ENCODE data around the gene NWD2. TPM values are rescaled to one million over a fixed set of nuclear protein-coding genes. Genes with fewer than 3 reads are reported as not detected.

Gene NWD2
- total RNA-seq, 4 donors from 2014 or later = 0.22 TPM; not detected in 3

GRCh38 chr4:37469286-37469685 is 224.7 kb downstream of the NWD2 start:
- no peak for DNase-seq
- Histone ChIP-seq H3K9me3 (no peaks in the 10 kb centered on the region), H3K36me3 (no peaks in the 10 kb centered on the region), H3K4me3 (no peak overlapping the region), H3K27ac (no peak overlapping the region), H3K27me3 (peaks cover 0 to 24% (median 0%) of the 10 kb centered on the region in 4 donors), H3K4me1 (no peaks in the 10 kb centered on the region)
- no peak for TF ChIP-seq CTCF (IDR thresholded peaks at IDR 0.05)
- TF ChIP-seq POLR2A (IDR thresholded peaks at IDR 0.05) = no peak
- intact Hi-C loops (cut with DNase I) = no loop called here
- WGBS, 2 donors = 89 to 91% methylated on average over 2 of the region's 2 CpGs

GRCh38 chr4:37470245-37470644 is 225.7 kb downstream of the NWD2 start:
- Histone ChIP-seq H3K27me3 (peaks cover 0 to 28% (median 0%) of the 10 kb centered on the region in 4 donors), H3K27ac (no peak overlapping the region), H3K4me3 (no peak overlapping the region), H3K9me3 (no peaks in the 10 kb centered on the region), H3K4me1 (no peaks in the 10 kb centered on the region), H3K36me3 (no peaks in the 10 kb centered on the region)
- TF ChIP-seq POLR2A (IDR thresholded peaks at IDR 0.05) (no peak), CTCF (IDR thresholded peaks at IDR 0.05) (no peak)
- intact Hi-C loops (cut with DNase I) = no loop called here
- WGBS, 2 donors = 53 to 55% methylated on average over 1 of the region's 1 CpG
- no peak for DNase-seq

DNA sequence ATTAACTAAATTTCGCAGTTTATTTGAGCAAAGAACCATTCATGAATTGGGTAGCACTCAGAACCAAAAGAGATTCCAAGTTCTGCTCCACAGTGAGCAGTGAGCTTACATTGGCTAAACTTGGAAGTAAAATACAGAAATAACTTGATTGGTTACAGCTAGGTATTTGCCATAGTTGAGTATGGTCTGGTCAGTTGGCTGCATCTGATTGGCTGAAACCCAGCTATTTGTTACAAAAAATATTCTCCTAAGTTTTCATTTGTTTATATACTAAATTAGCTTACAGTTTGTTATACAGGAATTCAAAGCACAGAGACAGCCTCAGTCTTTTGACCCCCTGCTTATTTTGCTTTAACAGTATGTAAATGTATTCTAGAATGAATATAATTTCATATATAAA is 226.6 kb downstream of the NWD2 start:
- intact Hi-C loops (cut with DNase I) = no loop called here
- no peaks in the 10 kb centered on the region for H3K4me1 ChIP-seq
- no peaks in the 10 kb centered on the region for H3K9me3 ChIP-seq
- DNase-seq = no peak
- H3K4me3 ChIP-seq = no peak overlapping the region
- peaks cover 0 to 28% (median 0%) of the 10 kb centered on the region in 4 donors for H3K27me3 ChIP-seq
- WGBS, 2 donors = 82 to 100% methylated on average over 1 of the region's 1 CpG
- H3K36me3 ChIP-seq = no peaks in the 10 kb centered on the region
- no peak overlapping the region for H3K27ac ChIP-seq
- TF ChIP-seq CTCF (IDR thresholded peaks at IDR 0.05) (no peak), POLR2A (IDR thresholded peaks at IDR 0.05) (no peak)

- H3K4me3 ChIP-seq = no peak overlapping the region
- no peak for TF ChIP-seq POLR2A (IDR thresholded peaks at IDR 0.05)
- no peak for TF ChIP-seq CTCF (IDR thresholded peaks at IDR 0.05)
- H3K4me1 ChIP-seq = no peaks in the 10 kb centered on the region
- peaks cover 0 to 28% (median 1%) of the 10 kb centered on the region in 4 donors for H3K27me3 ChIP-seq
- no peak for DNase-seq
- no peaks in the 10 kb centered on the region for H3K9me3 ChIP-seq
- intact Hi-C loops (cut with DNase I) = no loop called here
- 23 to 53% methylated on average over 5 of the region's 5 CpGs for WGBS, 2 donors
- no peak overlapping the region for H3K27ac ChIP-seq
- no peaks in the 10 kb centered on the region for H3K36me3 ChIP-seq
Measured at GRCh38 chr4:37471971-37472370, 227.4 kb downstream of the NWD2 start.

- 93% methylated on average over 2 of the region's 2 CpGs for WGBS, 2 donors
Measured at GRCh38 chr4:37473807-37474206, 229.3 kb downstream of the NWD2 start.

More at GRCh38 chr4:37473807-37474206, 229.3 kb downstream of the NWD2 start:
- intact Hi-C loops (cut with DNase I) = no loop called here
- Histone ChIP-seq H3K36me3 (no peaks in the 10 kb centered on the region), H3K4me1 (no peaks in the 10 kb centered on the region), H3K27ac (no peak overlapping the region), H3K9me3 (no peaks in the 10 kb centered on the region), H3K27me3 (peaks cover 0 to 28% (median 1%) of the 10 kb centered on the region in 4 donors), H3K4me3 (no peak overlapping the region)
- no peak for TF ChIP-seq CTCF (IDR thresholded peaks at IDR 0.05)
- no peak for TF ChIP-seq POLR2A (IDR thresholded peaks at IDR 0.05)
- no peak for DNase-seq
